Pancreas (tissue), 10 donors: ENCODE data around the gene KCNQ4. TPM values are rescaled to one million over a fixed set of nuclear protein-coding genes. Genes with fewer than 3 reads are reported as not detected.

Experiments
- ATAC-seq, 4 donors: fragments of 200-7000 bp; cut with Tn5 transposase; one replicate each; pipeline versions ENCODE4 v1.8.0 to v1.9.1; 2020; ENCODE audit warnings: mild to moderate bottlenecking in 4 of 4, moderate library complexity in 4 of 4
- DNase-seq, 6 donors: peaks; one replicate each; pipeline ENCODE4 v3.0.0-alpha.2; 2020
- FAIRE-seq: peaks from 2 replicates; lab custom pipeline; 2012; peaks lifted over from hg19 to GRCh38; lab: Jason Lieb, UNC
- H3K27ac ChIP-seq, 4 donors: fragments of 200-600 bp; sonication (generic); 1 replicate in 3 of 4; 2 replicates in 1 of 4; pipeline versions ENCODE4 v1.5.0 to v1.8.0; 2020
- H3K27me3 ChIP-seq, 4 donors: fragments of 200-600 bp; one replicate each; pipeline ENCODE4 v1.8.0; 2021
- H3K36me3 ChIP-seq, 3 donors: fragments of 200-600 bp; sonication (generic) in 1 of 3; one replicate each; pipeline versions ENCODE4 v1.5.0 to v1.8.0; 2020 to 2021
- H3K4me1 ChIP-seq, 3 donors: fragments of 200-600 bp; one replicate each; pipeline ENCODE4 v1.8.0; 2021
- H3K4me3 ChIP-seq, 4 donors: fragments of 200-600 bp; sonication (generic) in 2 of 4; one replicate each; pipeline versions ENCODE4 v1.5.0 to v1.8.0; 2020 to 2021
- H3K9me3 ChIP-seq, 4 donors: fragments of 200-600 bp; one replicate each; pipeline ENCODE4 v1.8.0; 2021
- WGBS, 2 donors: extraction: QIAGEN DNeasy Blood & Tissue Kit; methylation state at CpG; one replicate each; pipeline ENCODE4 v1.1.7; 2013; 5-methylcytosine and 5-hydroxymethylcytosine counted together
- intact Hi-C, 3 donors: fragments of 100-400 bp; cut with DNase I; formaldehyde crosslinking; loops; one replicate each; pipeline versions ENCODE4 v1.11.1 to v1.14.2; 2022
- polyA plus RNA-seq, 2 donors: library from polyadenylated mRNA; stranded (reverse); fragments of 200-250 nt; gene quantifications; one replicate each; pipeline ENCODE4 v1.2.3, GENCODE V29; 2013
- total RNA-seq, 6 donors: library from RNA; stranded (reverse); fragmentation: NEBNext Ultra II Directional in 4 of 6; extraction: Animal tissue kit (Norgen Biotek cat#: 25700) in 4 of 6; gene quantifications; one replicate each; pipeline versions ENCODE4 v1.2.1 to v1.2.4, GENCODE V29; 2021 to 2023
- TF ChIP-seq, protein P1 (sequence below), 4 donors: fragments of 200-600 bp; sonication (generic) in 3 of 4; IDR thresholded peaks; one replicate each; pipeline versions ENCODE4 v1.5.0 to v1.8.0; 2021; ENCODE audit warnings: antibody characterized with exemption in 4 of 4
- donor health status: healthy with polysubstance abuse.
- donor health status: DM: no; HTN: no; CAD: no; lungs with moderate emphysema.
- donor health status: DM: no; HTN: no; CAD: no.
- donor health status: control.
- donor health status: control.
- donor health status: Bipolar disorder and iron deficiency.
- donor health status: DM: yes; HTN: yes; CAD: no.
- donor health status: DM: no; HTN: no; CAD: no.
- donor health status: DM: no; HTN: no; CAD: no.
- donor health status: DM: yes; HTN: yes; CAD: no.

KCNQ4 gene
- total and polyA plus RNA-seq, 8 donors = 0.35 to 6.5 (median 1.3) TPM

DNA sequence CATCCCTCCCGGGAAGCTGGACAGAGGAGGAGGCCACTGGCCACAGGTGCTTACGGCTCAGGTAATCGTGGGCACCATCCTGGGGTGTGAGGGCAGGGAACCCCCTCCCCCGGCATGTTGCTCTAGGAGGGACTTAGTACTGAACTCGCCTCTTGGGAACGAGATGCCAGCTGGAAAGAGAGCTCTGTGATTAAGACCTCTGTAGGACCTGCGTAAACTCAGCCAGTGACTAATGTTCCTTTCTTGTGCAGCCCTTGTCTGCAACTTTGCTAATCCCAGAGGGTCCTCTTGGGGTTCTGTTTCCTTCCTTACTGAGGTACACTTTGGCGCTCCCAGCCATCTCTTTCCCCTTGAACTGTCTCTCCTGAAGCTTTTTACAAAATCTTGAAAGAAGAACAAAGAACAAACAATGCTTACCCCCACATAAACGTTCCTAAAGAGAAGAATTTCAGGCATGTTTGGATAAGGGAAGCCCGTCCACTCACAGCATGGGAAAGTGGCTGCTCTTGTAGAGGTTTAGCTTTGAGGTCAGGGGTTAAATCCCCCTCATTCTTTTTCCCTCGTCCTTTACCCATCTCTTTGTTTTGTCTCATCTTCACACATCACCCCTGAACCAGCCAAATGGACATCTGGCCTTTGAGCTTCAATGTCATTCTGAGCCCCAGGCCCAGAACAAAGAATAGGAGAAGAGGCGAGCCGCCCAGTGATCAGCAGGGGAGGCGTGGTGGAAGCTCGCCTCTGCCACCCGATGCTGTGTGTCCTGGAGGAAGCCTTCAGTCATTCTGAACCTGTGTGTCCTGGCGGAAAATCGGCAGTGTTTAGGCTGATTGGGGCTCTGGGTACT lies 41.2 kb downstream of the KCNQ4 start:
- intact Hi-C loops = no loop called here
- no peak overlapping the region for H3K4me3 ChIP-seq
- no peak overlapping the region for H3K27ac ChIP-seq
- no peaks in the 10 kb centered on the region for H3K27me3 ChIP-seq
- peak in 2 of 6 donors; percentile 7 to 37 for DNase-seq
- H3K4me1 ChIP-seq = no peaks in the 10 kb centered on the region
- no peaks in the 10 kb centered on the region for H3K9me3 ChIP-seq
- no peaks in the 10 kb centered on the region for H3K36me3 ChIP-seq
- no peak for FAIRE-seq
- no peak for ATAC-seq
- TF ChIP-seq, protein P1, sequence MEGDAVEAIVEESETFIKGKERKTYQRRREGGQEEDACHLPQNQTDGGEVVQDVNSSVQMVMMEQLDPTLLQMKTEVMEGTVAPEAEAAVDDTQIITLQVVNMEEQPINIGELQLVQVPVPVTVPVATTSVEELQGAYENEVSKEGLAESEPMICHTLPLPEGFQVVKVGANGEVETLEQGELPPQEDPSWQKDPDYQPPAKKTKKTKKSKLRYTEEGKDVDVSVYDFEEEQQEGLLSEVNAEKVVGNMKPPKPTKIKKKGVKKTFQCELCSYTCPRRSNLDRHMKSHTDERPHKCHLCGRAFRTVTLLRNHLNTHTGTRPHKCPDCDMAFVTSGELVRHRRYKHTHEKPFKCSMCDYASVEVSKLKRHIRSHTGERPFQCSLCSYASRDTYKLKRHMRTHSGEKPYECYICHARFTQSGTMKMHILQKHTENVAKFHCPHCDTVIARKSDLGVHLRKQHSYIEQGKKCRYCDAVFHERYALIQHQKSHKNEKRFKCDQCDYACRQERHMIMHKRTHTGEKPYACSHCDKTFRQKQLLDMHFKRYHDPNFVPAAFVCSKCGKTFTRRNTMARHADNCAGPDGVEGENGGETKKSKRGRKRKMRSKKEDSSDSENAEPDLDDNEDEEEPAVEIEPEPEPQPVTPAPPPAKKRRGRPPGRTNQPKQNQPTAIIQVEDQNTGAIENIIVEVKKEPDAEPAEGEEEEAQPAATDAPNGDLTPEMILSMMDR (IDR thresholded peaks at IDR 0.05) = no peak
- WGBS, 2 donors = 63 to 65% methylated on average over 18 of the region's 18 CpGs

DNA sequence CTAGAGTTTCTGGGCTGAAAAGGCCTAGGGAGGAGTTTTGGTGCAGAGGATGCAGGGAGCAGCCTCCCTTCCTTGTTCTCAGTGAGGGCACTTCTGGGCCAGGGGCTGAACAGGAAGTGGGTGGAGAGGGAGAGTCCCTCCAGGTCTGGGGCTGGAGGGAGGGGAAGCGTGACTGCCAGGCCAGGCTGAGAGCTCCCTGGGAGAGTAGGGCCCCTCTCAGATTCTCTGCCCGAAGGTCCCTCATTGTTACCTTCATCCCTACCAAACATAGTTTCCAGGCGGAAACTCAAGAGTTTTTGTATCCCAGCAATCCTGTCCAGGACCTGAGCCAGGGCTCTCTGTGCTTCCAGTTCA lies 41.8 kb downstream of the KCNQ4 start:
- peak in 2 of 6 donors; percentile 12 to 50 for DNase-seq
- H3K27ac ChIP-seq = peak overlapping the region in 1 of 4 donors; percentile 44
- no peaks in the 10 kb centered on the region for H3K27me3 ChIP-seq
- no peaks in the 10 kb centered on the region for H3K4me1 ChIP-seq
- H3K4me3 ChIP-seq = no peak overlapping the region
- no peak for FAIRE-seq
- no peaks in the 10 kb centered on the region for H3K36me3 ChIP-seq
- ATAC-seq = peak in 3 of 4 donors; percentile 24 to 47 (median 46)
- H3K9me3 ChIP-seq = no peaks in the 10 kb centered on the region
- intact Hi-C loops = no loop called here
- 76 to 87% methylated on average over 3 of the region's 3 CpGs for WGBS, 2 donors
- TF ChIP-seq, protein P1 (IDR thresholded peaks at IDR 0.05) = no peak

- DNase-seq (peak in 1 of 6 donors; percentile 30), FAIRE-seq (no peak), ATAC-seq (no peak)
- TF ChIP-seq, protein P1 (IDR thresholded peaks at IDR 0.05) = no peak
- 40 to 43% methylated on average over 5 of the region's 5 CpGs for WGBS, 2 donors
- no peaks in the 10 kb centered on the region for H3K9me3 ChIP-seq
- no peak overlapping the region for H3K4me3 ChIP-seq
- H3K4me1 ChIP-seq = no peaks in the 10 kb centered on the region
- no peaks in the 10 kb centered on the region for H3K36me3 ChIP-seq
- intact Hi-C loops = no loop called here
- H3K27ac ChIP-seq = peak overlapping the region in 1 of 4 donors; percentile 44
- H3K27me3 ChIP-seq = no peaks in the 10 kb centered on the region
Observed at GRCh38 chr1:40825996-40826395, 42.4 kb downstream of the KCNQ4 start.

DNA sequence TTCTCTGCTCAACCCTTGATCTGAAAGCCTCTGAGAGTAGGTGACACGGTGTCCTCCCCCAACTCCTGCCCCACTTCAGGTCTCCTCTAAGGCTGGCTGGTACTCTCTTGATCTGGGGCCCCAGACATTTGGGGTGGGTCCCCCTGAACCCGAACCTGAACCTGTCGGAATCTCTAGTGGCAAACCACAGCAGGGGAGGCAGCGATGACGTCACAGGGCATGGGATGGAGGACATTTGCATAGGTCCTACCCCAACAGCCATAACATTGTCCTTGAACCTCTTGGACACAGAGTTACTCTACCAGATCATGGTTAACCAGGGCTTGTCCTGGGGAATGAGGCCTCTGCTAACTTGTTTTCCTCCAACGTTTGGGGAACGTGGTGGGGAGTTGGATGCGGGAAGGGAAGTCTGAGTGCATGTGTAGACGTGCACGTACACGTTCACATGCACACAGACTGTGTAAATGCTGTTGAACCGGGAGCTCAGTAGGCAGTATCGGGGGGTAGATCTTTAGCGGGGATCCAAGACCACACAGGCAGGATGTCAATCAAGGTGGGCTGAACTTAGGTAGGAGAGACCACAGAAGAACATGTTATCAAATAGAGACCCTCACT lies 46.2 kb downstream of the KCNQ4 start:
- WGBS, 2 donors = 76 to 85% methylated on average over 14 of the region's 14 CpGs
- FAIRE-seq = no peak
- TF ChIP-seq, protein P1 (IDR thresholded peaks at IDR 0.05) = no peak

More for the DNA sequence above, 46.2 kb downstream of the KCNQ4 start:
- H3K36me3 ChIP-seq = no peaks in the 10 kb centered on the region
- H3K27ac ChIP-seq = no peak overlapping the region
- no peak overlapping the region for H3K4me3 ChIP-seq
- H3K9me3 ChIP-seq = no peaks in the 10 kb centered on the region
- ATAC-seq (no peak), DNase-seq (no peak)
- no peaks in the 10 kb centered on the region for H3K27me3 ChIP-seq
- no peaks in the 10 kb centered on the region for H3K4me1 ChIP-seq
- intact Hi-C loops = loop anchor here in 1 of 3 donors (10.0 kb wide), 1 partner anchor 125 kb away; no protein-coding TSS in a partner anchor
